HG02678 (cell line): ENCODE results near the gene ZNF117.
"Not testable (repeated sequence)": the region's sequence is repeated elsewhere in the genome, so short reads cannot be mapped to it uniquely, and the experiment has no call there.

Experiments used
- ATAC-seq: cut with Tn5 transposase; IDR thresholded peaks from one replicate; pipeline ENCODE4 v1.9.1; 2021; ENCODE audit warnings: mild to moderate bottlenecking, moderate library complexity; ENCODE audit not compliant: unreplicated experiment

Gene ZNF117

GRCh38 chr7:64997164-64997908 is 6.5 kb upstream of the ZNF117 start:
- no peak for ATAC-seq

GRCh38 chr7:64996305-64996704 is 5.5 kb upstream of the ZNF117 start:
- no peak for ATAC-seq

DNA sequence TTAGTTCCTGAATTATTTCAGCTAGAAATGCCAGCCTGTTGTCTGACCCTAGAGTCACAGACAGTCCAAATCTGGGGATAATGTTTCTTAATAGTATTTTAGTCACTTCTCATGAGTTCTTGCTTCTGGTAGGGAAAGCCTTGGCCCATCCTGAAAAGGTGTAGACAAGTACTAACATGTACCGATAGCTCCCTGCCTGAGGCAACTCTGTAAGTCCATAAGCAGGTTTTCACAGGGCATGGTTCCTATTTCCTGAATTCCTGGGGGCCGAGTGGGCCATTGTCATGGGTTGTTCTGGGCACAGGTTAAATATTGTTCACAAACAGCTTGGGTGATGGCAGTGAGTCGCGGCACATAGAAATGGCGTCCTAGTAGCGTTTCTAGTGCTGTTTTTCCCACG is 3.1 kb upstream of the ZNF117 start:
- ATAC-seq = no peak

DNA sequence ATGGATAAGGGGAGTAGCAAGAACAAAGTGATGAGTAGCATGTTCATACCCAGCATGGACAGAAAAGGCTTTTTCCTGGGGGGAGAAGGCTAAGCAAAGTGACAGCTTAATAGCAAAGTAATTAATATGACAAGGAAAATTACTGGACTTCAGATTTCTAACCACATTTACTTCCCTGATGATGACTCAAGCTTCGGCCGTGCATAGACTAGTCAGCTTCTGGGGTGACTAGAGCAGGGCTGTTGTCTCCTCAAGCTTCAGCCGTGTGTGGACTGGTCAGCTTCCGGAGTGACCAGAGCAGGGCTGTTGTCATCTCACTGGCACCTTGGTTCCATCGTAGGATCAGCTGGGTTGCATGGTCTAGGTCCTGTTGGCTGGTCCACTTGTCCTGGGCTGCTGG is 2.1 kb upstream of the ZNF117 start:
- no peak for ATAC-seq

- ATAC-seq = no peak
Observed at GRCh38 chr7:64990216-64990615, 620 bp downstream of the ZNF117 start.

- ATAC-seq = no peak
Observed at GRCh38 chr7:64978497-64979203, 12.2 kb downstream of the ZNF117 start.

GRCh38 chr7:64965594-64965993 is 25.2 kb downstream of the ZNF117 start:
- no peak for ATAC-seq

DNA sequence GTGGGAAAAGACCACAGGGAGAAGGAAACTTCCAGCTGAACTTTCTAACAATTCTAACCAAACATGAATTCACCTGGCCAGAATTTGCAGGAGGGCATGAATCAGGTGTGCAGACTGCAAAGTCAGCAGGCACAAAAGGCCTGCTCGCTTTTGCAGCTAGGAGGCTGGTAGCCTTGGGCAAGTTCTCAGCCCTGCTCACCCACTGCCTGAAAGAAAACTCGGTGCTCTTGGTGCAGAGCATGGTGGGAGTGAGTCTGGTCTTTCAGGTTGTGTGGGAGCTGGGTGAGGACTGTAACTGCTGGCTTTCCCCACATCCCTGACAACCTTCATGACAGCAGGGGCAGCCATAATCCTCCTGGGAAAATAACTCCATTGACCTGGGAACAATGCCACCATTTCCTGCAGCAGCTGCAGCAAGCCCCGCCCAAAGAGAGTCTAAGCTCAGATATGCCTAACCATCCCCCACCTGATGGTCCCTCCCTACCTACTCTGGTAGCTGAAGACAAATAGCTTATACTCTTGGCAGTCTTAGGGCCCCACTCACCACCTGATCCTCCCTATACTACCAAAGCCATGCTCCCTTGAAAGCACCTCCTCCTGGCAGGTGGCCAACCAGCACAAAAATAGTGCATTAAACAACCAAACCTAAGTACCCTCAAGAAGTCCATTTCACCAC is 31.6 kb downstream of the ZNF117 start:
- ATAC-seq = no peak

DNA sequence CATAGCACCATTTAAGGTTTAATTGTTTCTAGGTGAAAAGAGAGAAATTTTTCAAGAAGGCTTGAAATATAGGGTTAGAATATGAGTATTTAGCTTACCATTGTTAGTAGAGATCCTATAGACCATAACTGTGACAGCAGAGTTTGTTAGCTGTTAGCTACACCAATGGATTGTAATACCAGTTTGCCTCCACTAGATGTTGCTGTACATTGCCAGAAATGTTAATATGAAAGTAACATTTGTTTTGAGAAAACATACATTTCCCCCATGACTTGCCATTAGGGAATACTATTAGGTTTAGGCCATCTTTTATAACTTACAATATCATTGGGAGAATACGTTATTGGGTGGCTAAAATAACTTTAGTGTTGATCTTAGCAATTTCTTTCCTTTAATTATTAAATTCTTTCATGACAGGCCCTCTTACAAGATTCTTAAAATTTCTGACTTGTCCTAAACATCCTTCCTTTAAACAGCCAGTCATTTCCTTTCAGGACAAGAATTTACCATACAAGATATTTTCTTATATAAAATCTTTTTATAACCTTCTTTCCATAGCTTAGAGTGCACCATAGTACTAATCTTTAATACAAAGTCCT is 39.5 kb downstream of the ZNF117 start:
- no peak for ATAC-seq

- ATAC-seq = not testable (repeated sequence)
Observed at GRCh38 chr7:64950673-64951072, 40.2 kb downstream of the ZNF117 start.

GRCh38 chr7:64948774-64949173 is 42.1 kb downstream of the ZNF117 start:
- ATAC-seq = not testable (repeated sequence)

DNA sequence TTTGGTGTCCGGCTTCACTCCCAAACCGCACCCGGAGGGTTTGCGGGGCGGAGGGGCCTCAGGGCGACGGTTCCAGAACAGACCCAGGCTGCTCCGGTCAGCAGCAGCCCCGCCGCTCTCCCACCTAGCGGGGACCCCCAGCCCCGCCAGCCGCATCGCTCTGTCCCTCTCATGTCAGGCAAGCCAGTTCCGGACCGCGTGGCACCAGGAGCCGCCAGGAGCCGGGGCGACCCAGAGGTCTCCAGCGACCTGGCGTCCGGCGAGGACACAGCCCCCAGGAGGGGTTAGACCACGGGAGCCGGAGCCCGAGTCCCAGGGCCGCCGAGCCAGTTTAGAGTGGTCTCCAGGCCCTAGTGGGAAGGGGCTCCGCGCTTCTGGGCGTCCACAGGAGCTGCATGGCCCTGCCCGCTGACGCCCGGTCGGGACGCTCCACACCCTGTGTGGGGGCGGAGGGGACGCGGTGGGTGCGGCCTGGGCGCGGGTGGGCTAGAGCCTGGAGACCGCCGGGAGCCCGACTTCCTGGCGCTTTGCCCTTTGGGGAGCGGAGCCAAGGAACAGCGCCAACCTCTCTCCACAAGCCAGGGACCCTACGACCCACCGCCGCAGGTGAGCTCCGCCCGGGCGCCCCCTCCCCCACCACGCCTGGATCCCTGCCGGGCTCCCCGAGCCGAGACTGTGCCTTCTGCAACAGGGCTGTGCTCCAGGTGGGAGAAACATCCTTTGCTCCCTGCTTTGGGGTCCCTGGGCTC is 43.4 kb downstream of the ZNF117 start:
- ATAC-seq = no peak

GRCh38 chr7:64946772-64947171 is 44.1 kb downstream of the ZNF117 start:
- no peak for ATAC-seq

DNA sequence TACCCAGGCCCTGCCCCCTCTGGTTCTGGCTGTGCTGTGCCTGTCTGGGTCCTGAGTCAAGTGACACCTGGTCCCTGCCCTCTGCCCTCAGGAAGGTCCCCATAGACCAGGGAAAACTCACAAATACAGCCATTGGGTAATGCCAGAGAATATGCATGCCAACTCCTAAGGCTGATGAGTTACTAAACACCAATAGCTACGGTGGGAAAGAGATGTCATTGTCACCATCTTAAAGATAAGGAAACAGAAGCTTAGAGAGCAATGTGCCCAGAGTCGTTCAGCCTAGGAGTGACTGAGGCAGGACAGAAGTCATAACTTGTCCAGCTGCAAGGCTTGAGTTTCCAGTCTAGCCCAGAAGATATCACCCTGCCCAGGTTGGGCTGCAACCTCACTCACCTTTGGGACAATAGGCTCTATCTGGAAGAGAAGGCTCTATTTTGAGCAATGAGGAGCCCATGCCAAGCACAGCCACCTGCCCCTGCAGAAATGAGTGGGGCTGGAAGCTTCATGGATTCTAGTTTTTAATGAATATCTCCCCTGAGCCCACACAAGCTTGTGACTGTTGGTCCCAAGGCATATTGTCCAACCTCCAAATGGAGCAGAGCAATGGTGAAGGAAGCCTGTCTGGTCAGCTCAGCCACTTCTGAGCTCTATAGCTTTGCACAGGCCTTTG is 45.2 kb downstream of the ZNF117 start:
- no peak for ATAC-seq

- ATAC-seq = not testable (repeated sequence)
Observed at GRCh38 chr7:64944667-64945502, 46.0 kb downstream of the ZNF117 start.

GRCh38 chr7:64940021-64940420 is 50.8 kb downstream of the ZNF117 start:
- ATAC-seq = not testable (repeated sequence)

DNA sequence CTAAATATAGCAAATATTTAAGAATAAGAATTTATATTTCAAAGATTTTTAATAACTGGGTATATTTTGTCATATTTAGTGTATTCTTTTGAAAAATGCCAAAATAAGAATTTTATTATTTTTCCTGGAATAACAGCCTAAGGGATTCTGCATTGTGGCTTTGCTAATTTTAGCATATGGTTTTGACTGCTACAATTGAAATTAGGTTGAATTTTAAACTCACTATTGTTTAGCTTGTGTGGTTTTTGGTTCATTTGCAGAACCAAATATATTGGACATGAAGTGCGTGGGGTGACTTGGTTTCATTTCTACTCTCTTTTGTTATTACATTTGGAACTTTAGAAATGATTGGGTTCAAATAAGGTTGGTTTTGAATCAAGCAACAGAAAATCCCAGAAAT is 52.3 kb downstream of the ZNF117 start:
- no peak for ATAC-seq

- ATAC-seq = no peak
Observed at GRCh38 chr7:64934478-64934877, 56.4 kb downstream of the ZNF117 start.
